NCI-H1417 (cell line): Measurements from ENCODE around the gene HOXA7.

Experiments used
- DNase-seq, 3 experiments: peaks; one replicate each; lab custom pipeline; 2025; lab: John Stamatoyannopoulos, UW

The HOXA7 gene

DNA sequence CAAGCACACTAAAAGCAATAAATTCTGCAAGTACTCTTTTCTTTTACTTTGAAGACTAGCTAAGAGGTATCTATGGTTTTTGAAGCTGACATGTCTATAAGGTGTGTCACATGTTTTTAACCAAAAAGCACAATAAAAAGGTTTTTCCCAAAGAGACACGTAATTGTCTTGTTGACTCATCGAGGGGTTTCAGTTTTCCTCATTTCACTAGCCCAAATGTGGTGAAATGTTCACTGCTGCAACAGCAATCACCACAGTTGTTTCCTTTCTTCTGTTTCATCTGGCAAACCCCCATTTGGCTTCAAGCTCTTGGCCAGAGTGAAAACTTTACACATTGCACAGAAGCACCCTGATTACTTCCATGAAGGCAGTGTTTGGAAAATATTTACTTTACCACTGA, 22.1 kb downstream of the HOXA7 start:
- DNase-seq: no peak

DNA sequence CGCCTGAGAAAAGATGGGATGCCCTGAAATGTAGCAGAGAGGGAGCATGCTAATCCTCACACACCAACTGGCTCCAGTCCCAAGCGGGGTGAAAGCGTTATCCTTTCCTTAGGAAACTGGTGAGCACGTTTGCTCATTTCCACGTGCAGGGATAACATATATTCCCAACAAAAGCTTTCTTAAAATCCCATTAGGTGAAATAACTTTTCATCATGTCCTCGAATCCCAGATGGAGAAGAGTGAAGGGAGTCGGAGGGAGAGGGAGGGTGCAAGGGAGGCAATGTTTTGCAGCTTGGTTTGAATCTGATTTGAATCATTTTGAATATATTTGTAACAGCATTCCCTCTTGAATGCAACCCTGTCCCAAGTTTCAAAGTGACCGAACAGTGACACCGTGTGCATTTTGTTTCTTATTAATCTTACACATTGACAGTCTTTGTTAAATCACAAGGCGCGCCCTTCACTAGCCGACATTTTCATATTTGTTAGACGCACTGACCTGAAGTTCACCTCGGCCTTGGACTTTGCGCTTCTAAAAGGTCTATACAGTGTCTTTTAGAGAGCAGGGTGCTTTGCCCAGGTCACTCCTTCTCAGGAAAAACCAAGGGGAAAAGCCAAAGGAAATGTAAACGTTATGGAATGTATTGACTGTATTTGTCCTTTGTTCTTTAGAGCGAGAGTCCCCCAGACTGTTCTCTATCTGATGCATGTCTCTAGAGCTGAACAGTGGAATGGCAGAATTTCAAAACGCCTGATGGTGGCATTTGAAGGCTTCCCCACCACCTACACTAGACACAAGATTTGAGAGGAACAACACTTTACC, 22.9 kb downstream of the HOXA7 start:
- DNase-seq: peak in 1 of 3 experiments; percentile 34

DNA sequence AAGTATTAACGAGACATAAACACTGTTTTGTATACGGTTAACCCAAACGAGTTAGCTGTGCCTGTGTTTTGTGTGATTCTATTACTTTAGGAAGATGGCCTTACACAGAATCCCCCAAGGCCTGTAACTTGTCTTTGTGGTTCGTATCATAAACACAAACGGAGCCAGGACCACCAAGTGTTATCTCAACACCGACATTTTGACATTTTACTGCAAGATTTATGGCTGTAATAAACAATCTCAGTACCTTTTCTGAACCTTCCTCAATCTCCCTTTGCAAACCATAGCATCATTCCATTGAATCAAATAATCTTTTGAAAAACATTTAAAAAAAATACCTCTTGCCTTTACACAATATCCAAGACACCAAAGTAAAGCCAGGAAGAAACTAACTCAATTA, 23.5 kb downstream of the HOXA7 start:
- DNase-seq: peak in 1 of 3 experiments; percentile 24

DNA sequence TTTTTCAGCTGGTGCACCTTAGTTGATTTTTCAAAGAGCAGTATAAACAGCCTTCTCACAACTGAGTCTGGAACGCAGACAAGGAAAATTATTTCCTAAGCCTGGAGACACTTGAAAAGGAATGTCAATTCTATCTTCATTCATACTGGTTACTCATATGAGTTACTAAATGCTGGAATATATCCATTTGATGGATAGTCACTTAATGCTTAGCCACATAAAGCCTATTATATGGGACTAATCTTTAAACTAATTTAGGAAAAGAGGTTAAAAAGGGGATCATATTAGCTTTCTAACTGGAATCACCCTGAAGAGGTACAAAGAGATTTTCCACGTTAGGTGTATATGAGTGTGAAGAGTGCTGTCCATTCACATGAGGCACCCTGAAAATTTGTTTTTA, 24.3 kb downstream of the HOXA7 start:
- peak in 1 of 3 experiments; percentile 36 for DNase-seq

DNA sequence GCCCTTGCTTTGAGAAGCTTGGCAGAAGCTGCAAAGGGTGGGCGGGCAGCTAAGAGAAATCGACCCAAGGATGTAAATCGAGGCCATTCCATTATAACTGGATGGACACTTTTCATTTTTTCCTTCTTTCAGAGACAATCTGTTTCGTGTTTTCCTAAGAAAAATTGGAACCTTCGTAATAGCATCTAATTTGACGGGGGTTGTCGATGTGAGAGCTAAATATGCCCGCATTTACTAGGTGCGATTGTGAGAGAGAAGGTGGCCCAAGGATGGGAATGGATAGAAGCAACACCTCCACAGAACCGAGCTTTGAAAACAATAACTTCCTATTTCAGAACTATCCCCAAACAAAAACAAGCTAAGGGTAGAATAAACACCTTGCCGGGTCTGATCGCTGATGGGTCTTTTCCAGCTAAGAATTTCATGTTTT, 25.1 kb downstream of the HOXA7 start:
- DNase-seq: no peak

DNA sequence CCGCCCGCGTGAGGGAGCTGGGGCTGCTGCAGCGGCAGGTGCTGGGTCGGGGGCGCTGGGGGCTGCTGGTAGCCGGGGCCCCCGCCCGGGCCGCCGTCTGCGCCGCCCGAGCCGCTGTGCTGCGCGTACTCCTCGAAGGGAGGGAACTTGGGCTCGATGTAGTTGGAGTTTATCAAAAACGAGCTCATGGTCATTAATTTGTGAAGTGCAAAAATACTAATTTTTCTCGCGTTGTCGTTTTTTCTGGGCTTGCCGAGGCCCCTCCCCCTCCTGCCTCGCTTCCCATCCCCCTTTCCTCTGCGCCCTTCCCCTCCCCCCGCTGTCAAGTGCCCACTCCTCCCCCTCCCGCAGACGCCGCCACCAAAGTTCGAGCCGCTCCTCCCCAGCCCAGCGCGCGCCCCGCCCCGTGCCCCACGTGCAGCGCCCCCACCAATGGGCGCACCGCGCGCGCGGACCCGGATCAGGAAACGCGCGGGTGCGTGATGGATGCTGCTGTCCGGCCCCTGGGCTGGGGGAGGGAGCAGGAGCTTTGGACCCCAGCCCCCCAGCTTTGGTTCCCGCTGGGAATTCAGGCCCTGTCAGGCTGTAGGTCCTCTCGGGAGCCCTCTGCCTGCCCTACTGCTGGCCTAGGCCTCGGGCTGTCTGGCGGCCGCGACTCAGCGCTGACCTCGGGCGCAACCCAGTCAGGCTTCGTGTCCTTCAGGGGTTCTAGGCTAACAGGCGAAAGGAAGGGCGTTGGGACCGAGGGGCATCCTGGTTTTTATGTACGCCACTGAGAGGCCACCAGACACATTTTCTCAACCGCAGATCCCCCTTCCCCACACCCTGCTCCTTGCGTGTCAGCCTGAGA, 25.7 kb downstream of the HOXA7 start, which contains the start of gene HOXA4:
HOXA4 (minus strand) TSS at position 218 of the 850 bp plus-strand sequence; CDS start at position 194, 24 bp downstream.
- DNase-seq: peak; percentile 71 to 93 (median 90)

DNA sequence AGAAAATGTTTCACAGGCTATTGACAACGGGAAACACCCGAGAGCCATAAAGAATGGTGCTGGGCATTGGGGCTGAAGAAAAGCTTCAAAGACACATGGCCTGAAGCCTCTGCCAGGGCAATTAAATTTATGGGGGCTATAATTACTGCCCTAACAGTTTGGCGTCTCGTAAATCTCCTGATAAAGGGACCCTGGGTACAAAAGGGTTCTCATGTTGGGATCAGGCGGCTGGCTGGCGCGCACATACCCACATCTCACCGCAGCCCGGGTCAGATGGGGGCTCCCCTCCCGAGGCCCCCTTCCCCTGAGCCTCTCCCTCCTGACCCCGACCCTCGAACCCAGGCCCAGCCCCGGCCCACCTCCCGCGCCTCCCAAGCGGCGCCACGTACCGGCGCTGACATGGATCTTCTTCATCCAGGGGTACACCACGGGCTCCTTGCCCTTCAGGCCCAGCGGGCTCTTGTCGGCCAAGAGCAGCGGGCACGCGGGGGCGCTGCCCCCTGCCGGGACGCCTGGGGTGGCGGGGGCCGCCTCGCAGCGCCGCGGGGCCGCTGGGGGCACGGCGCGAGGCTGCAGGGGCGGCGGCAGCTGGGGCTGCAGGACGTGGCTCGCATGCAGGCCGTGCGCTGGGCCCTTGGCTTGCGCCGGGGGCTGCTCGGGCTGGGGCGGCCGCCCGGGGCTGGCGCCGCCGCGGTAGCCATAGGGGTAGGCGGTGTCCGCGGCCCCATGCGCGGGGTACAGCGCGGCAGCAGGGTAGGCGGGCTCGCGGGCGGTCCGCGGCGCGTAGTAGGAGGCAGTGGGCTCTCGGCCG, 26.5 kb downstream of the HOXA7 start:
- peak; percentile 41 to 92 (median 83) for DNase-seq

DNA sequence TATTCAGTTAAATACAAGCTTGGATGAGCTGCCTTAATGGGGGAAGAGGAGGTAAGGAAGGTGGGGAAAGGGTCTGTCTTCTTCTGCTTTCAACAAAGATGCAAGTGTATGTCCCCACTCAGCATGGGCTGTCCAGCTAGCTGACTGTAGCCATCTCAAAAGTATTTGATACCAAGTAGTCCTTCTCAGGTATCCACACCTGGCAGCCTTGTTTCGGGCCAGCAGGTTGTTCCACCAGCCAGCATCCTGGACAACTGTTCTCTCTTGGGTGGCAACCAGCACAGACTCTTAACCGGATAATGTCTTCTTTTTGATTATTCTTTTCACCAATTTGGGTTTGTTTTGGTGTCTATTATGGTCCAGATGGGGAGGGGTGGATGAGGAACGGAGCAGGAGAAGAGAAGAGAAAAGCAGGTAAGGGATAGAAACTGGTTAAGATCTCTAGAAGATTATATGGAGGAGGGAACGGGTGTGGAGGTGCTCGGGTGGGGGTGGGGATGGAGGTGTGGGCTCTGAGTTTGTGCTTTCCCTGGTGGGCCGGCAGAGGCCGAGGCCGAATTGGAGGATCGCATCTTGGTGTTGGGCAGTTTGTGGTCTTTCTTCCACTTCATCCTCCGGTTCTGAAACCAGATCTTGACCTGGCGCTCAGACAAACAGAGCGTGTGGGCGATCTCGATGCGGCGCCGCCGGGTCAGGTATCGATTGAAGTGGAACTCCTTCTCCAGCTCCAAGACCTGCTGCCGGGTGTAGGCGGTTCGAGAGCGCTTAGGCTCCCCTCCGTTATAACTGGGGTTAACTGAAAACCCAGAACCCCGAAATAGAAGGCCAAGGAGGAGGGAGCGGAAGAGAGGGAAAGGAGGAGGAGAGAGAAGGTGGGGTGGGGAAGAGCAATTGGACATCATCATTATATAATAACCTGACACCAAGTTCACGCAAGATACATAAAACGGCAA, 27.4 kb downstream of the HOXA7 start:
- no peak for DNase-seq

DNA sequence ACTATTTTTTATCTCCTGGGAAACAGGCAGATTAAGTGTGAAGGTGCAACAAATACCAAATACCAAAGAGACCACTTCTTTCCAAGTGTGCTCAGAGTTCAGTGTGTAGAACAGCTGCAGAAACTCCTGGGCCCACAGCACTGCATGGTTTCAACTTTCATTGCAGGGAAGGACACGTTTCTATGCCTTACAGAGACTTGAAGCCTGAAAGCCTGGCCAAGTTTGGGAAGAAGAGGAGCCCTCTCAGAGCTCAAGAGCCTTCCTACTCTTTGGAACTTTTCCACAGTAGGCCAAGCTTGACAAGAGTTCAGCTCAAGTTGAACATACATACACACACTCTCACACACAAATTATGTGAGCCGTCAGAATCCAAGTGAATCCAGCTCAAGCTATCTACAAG, 28.4 kb downstream of the HOXA7 start:
- DNase-seq: peak in 1 of 3 experiments; percentile 24

DNA sequence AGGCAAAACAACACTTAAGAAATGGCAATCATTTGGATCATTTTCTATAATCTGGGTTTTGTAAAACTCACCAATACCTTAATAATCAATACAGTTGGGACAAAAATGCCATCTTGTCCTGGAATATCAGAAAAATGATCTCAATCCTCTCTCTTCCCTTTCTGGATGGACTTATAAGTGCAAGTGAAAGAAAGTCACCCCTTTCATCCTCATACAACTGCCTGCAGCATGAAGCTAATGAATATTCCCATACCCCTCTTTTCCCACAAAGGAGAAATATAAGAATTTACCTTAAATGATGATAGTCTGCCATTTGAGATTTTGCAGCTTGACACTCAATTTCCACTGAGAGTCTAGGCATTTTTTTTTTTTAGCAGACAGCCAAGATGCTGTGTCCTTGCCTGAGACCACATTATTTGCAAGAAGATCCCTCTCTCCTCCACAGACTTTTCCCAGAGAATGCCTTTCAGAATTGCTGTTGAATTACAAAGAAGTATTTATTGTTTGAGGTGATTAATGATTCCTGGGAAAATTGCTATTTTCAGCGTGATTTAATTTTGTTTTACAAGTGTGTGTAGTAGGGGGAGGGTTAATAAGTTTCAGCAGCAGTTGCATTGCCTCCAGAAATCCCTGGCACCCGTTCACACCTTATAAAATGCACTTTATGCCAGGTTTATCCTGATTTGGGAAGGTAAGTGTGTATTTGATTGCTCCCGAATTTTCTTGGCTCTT, 29.7 kb downstream of the HOXA7 start:
- DNase-seq: peak in 1 of 3 experiments; percentile 33

DNA sequence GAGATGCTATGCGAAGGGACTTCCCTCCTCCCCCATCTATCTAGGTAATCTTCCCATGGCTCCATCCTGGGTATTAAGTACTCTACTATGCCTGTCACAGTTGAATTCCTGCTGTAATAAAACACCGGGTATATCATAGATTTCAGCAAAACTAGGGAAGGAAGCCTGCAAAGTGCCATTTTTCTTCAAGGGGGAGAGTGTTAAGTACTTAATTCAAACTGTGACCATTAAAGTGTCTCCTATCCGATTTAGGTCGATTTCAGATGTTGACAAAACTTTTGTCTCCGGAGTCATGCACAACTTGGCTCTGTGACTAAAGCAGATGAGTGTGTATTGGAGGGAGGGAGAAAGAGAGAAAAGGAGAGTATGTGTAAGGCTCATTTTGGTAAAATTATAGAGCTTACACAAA, 30.5 kb downstream of the HOXA7 start:
- DNase-seq: no peak

DNA sequence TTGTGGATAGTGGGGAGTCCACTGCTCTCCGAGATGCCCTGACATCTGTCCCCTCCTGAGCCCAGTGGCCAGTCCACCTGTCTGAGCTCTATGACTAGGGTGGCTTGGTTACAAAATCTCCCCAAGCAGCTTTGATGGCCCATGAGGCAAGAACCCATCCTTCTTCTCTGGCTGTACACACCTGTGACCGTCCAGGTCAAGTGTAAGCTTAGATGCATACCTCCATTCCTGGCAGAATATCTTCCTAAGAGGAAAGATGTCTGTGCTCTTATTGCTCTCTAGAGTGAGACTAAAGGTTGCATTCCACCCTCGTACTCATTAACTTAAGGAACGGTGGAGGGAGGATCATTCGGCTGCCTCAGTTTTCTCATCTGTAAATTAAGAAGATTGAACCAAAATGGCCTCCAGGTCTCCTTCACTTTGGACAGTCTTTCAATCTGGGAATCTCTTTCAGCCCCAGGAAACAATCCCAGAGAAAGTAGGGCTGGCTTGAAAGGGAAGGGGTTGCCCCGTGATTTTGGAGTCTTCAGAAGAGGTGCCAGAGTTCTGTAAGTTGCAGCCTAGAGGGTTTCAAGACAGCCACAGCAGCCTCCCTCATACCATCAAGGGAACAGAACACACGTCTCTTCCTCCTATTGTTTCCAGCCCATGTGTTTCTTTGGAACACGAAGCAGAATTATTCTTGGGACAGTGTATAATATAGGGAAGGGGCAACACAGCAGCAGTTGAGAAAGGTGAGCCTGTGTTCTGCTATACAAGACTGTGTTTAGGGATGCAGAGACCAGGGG, 31.4 kb downstream of the HOXA7 start:
- no peak for DNase-seq

DNA sequence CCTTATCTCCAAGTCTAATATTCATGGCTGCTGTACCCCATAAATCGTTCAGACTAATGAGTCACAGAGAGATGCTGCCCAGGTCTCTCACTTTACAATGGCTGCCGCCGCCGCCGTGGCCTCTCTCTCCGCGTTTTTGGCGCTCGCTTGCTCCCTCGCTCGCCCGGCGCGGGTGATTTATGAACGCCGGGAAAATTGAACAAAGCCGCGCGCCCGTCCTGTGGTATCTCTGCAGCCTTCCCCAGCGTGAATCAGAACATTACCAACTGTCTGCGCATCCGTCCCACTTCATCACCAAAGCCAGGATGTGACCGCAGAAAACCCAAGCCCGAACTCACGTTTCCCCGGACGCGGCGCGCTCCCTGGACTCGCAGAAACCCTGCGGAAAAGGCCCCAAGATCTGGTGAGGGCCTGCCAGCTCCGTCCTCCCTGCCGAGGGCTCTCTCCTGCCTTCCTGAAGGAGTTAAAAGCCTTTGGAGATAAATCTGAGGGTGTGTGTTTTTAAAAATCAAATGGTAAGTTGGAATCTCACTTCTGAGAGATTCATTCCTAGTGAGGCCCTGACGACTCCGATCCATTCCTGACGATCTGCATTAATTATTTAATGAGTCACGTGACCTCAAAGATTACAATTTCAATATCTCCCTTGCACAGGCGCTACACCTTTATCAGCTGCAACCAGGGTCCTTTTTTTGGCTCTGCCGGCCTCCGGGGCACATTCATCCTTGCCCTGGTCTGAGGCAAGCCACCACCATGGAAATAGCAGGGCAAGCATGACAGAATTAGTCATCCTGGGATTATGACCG, 32.2 kb downstream of the HOXA7 start:
- DNase-seq: no peak

DNA sequence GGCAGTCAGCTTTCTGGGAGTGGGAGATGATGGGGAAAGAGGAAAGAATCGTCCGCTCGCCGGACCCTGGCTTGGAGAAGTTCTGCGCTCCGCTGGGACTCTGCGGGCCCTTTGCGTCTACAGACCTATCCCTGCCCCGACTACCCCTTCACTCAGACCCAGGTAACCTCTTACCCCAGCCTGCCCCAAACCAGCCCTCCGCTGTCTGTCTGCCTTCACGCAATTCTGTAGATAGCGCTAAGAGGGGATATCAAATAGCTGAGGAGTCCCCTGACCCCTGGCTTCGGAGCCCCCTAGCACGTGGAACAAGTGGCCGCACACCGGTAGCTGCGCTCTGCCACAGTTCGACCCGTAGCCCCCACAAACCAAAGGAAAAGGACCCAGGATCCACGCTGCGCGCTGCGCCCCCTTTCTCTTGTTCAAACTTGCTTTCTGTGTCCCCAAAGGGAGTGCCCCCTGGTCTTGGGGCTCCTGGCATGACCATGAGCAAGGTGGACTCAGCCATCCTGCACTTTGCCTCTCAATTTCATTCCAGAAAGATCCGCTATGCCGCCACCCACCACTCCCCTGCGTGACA, 32.9 kb downstream of the HOXA7 start:
- DNase-seq: no peak

DNA sequence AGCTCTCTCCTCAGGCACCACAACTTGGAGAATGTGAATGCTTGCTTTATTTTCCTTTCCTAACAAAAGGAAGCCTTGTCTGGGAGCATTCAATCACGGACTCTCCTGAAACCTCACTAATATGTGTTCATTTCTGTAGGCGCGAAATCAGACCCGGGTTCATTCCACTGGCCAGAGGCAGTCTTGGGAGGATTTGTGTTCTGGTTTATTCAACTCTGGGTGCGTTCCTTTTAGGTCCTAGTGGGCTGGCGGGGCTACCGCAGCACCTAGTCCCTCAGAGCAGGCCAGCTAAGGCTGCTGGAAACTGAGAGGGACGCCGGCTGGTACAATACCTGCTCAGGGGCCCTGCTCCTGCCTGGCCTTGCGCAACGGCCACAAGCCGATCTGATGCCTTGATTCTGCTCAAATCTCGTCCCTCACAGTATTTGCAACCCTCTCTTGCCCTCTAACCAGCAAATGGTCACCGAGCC, 33.4 kb downstream of the HOXA7 start:
- DNase-seq: no peak

DNA sequence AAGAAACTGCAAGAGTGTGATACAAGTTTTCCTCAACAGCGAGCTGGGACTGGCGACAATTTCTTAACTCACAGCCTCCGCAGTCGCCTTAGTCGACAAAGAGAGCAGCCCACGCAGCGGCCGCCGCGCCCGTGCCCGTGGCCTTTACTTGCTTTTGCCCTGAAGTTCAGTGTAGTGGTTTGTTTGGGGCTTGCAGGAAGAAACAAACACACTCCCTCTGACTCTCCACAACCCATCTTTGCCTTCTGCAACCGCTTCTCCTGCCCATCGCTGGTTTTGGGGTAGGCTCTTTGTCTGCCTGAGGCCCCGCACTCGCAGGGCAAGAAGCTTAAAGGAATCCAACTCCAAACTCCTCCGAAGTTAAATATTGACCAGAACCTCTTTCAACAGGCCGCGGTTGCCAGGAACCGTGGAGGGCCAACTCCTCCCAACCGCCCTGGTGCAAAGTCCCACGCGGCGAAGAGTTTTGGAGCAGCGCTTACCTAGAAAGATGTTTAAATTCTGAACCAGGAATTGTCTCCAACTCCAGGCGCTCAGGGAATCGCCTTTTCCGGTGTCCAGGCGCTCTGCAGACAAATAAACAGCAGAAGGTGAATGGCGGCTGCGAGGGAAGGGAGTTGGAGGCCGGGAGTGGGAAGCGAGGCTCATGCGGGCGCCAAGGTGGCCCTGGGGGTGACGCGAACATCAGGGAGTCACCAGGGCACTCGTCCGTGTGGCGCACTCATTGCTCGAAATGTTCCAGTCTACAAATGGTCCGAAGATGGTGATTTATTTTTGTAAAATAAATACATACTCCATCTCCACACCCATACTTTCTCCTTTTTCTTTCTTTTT, 34.2 kb downstream of the HOXA7 start:
- DNase-seq: no peak

DNA sequence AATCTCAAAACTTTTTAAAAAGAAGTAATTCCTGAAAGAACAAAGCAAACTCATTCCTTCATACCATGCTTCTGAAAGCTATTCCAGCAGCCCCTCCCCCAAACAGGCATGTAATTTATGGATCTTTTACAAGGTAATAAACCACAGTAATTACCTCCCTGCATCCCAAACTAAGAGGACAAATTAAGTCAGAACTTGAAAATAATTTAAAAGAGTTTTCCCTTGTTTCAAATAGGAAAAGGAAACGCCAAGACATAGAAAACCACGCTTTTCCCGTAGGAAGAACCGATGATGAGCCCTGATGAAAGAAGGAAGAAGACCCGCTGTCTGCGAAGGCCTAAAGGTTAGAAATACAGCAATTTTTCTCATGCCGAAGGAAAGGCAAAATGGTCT, 34.8 kb downstream of the HOXA7 start:
- peak in 1 of 3 experiments; percentile 28 for DNase-seq
